HEK293T (cell line): ENCODE data around the gene SLC14A1.

ENCODE experiments used
- L3MBTL2 ChIP-seq: fragments of 450-650 bp; conservative IDR thresholded peaks from 2 replicates; pipeline ENCODE4 v1.6.1; 2016; ENCODE audit warnings: mild to moderate bottlenecking
- SP1 ChIP-seq: fragments of 450-650 bp; IDR thresholded peaks from 2 replicates; pipeline ENCODE4 v1.6.1; 2017

GRCh38 chr18:45793264-45793965, 69.4 kb downstream of the SLC14A1 start:
- TF ChIP-seq SP1 (no peak), L3MBTL2 (no peak)
